Stimulated activated memory B cell treated with anti-CD40 and anti-IgM and Interleukin-4, amounts not matched to agents 10 μg/mL and 1 μg/mL and 100 μg/mL, for 72 hours (primary cell): ENCODE results near the gene CEP162.
"Not testable (repeated sequence)": the region's sequence is repeated elsewhere in the genome, so short reads cannot be mapped to it uniquely, and the experiment has no call there.

ENCODE experiments used
- ATAC-seq: fragments of 150-1000 bp; cut with Tn5 transposase; 2 replicates; pipeline ENCODE4 v1.10.0; 2021
- H3K27ac Mint-ChIP-seq: one replicate; pipeline ENCODE4 v1.8.0; 2022; ENCODE audit warnings: mild to moderate bottlenecking, mixed read lengths
- H3K27me3 Mint-ChIP-seq: one replicate; pipeline ENCODE4 v1.8.0; 2022; ENCODE audit warnings: mixed read lengths
- H3K36me3 Mint-ChIP-seq: one replicate; pipeline ENCODE4 v1.8.0; 2022; ENCODE audit warnings: mixed read lengths
- H3K4me1 Mint-ChIP-seq: one replicate; pipeline ENCODE4 v1.8.0; 2022; ENCODE audit warnings: mixed read lengths
- H3K4me3 Mint-ChIP-seq: one replicate; pipeline ENCODE4 v1.8.0; 2022; ENCODE audit warnings: mild to moderate bottlenecking, moderate library complexity, mixed read lengths
- H3K9me3 Mint-ChIP-seq: one replicate; pipeline ENCODE4 v1.8.0; 2022; ENCODE audit warnings: mixed read lengths

Gene CEP162

DNA sequence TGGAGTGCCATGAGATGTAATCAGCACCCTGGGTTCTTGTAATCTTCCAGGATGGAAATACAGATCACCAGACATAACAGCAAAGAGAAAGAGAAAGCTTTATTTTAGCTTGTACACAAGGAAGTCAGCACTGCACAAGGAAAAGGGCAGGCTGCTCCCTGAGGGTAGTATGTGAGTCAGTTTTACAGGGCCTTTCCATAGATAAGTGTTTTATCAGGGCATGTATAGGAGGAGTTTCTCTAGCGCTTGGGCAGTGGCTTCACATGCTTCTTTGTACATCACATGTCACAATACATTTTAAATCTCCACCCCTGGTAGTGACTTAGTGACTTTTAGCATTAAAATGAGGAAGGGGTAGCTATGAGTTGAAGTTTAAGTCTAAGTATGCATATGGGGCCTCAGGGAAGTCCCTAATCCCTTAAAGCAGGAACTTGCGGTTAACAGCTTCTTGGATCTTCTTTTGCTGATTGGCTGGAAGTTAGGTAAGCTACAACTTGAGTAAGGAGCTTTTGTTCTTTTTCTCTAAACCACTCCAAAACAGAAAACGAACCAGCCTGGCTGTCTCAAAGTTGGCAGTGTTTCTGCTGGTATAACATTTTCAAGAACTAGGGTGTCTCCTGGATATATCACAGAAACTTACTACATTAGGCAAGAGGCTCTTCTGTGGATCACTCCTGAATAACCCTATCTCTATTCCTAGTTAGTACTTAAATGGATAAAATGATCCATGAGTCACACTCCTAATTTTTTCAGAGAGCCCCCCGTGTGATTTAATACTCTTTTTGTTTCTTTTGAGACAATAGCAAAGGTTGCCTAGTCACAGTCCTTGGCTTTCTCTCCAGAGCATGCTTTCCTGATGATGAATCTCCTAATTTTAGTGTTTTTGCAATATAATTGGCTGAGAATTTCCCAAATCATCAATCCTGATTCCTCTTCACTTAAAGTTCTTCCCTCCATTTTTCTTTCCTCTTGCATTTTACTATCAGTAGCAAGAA is 133.7 kb downstream of the CEP162 start:
- Mint-ChIP-seq H3K9me3 (no peaks in the 10 kb centered on the region), H3K4me3 (no peak overlapping the region)
- ATAC-seq = peak; percentile 54

GRCh38 chr6:84089552-84089951 is 137.9 kb downstream of the CEP162 start:
- H3K27ac Mint-ChIP-seq = no peak overlapping the region
- no peak for ATAC-seq
- no peaks in the 10 kb centered on the region for H3K36me3 Mint-ChIP-seq
- H3K27me3 Mint-ChIP-seq = peaks cover 22% of the 10 kb centered on the region
- H3K4me1 Mint-ChIP-seq = peaks cover 10% of the 10 kb centered on the region
- no peaks in the 10 kb centered on the region for H3K9me3 Mint-ChIP-seq
- no peak overlapping the region for H3K4me3 Mint-ChIP-seq

More for the DNA sequence above, 133.7 kb downstream of the CEP162 start:
- Mint-ChIP-seq H3K4me1 (peaks cover 14% of the 10 kb centered on the region), H3K27ac (no peak overlapping the region), H3K36me3 (no peaks in the 10 kb centered on the region), H3K27me3 (peaks cover 11% of the 10 kb centered on the region)

GRCh38 chr6:84089081-84089480 is 138.4 kb downstream of the CEP162 start:
- H3K4me3 Mint-ChIP-seq = no peak overlapping the region
- peaks cover 5% of the 10 kb centered on the region for H3K4me1 Mint-ChIP-seq
- no peak overlapping the region for H3K27ac Mint-ChIP-seq
- no peaks in the 10 kb centered on the region for H3K9me3 Mint-ChIP-seq
- peaks cover 22% of the 10 kb centered on the region for H3K27me3 Mint-ChIP-seq
- no peak for ATAC-seq
- H3K36me3 Mint-ChIP-seq = no peaks in the 10 kb centered on the region

DNA sequence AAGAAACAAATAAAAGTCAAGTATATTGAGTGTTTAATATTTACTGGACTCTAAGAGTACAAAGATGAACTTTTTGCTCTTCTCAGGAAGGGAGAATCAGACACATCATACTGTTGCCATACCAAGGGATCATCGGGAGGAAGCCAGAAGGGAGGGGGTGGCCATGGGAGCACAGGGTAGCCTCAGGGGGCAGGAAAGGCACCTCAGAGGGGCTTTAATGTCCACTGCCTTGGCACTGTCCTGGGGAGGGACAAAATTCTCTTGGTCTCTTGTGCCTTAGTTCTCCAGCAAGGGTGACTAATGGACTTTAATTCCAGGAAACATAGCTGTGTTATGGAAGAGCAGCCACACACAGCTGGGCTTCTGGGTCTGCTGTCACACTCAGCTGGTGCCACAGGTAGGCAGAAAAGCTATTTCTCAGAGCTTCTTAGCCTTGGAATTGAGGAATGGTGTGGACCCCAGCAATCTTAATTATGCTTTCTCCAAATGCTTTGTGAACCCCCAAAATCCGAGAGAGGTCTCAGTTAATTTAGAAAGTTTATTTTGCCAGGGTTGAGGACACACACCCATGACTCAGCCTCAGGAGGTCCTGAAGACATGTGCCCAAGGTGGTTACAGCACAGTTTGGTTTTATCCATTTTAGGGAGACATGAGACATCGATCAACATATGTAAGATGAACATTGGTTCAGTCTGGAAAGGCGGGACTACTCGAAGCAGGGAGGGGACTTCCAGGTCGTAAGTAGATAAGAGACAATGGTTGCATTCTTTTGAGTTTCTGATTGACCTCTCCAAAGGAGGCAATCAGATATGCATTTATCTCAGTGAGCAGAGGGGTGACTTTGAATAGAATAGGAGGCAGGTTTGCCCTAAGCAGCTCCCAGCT is 140.7 kb downstream of the CEP162 start:
- Mint-ChIP-seq H3K36me3 (no peaks in the 10 kb centered on the region), H3K4me3 (no peak overlapping the region), H3K9me3 (no peaks in the 10 kb centered on the region), H3K27me3 (peaks cover 12% of the 10 kb centered on the region), H3K27ac (no peak overlapping the region), H3K4me1 (no peaks in the 10 kb centered on the region)
- ATAC-seq = peak; percentile 10

DNA sequence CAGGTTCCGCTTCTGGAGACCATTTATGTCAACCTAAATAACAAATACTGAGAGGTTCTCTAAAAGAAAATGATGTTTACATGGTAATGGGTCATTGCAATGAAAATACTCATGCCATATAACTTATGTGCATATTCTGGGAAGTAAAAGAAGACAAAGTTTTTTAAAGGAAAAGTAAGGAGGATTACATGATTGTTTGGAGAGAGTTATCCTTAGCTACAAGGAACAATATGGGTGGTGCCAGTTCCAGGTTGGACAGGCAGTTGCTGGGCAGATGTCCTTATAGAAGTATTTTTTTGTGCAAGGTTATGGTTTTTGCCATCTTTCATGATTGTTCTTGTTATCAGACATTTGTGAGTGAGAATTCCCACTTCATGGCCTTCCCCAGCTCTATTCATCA is 141.4 kb downstream of the CEP162 start:
- no peak for ATAC-seq
- Mint-ChIP-seq H3K4me1 (no peaks in the 10 kb centered on the region), H3K4me3 (no peak overlapping the region), H3K27me3 (peaks cover 12% of the 10 kb centered on the region), H3K36me3 (no peaks in the 10 kb centered on the region), H3K9me3 (no peaks in the 10 kb centered on the region), H3K27ac (no peak overlapping the region)

- ATAC-seq = not testable (repeated sequence)
These were observed 142.7 kb downstream of the CEP162 start for GRCh38 chr6:84084705-84085104.

DNA sequence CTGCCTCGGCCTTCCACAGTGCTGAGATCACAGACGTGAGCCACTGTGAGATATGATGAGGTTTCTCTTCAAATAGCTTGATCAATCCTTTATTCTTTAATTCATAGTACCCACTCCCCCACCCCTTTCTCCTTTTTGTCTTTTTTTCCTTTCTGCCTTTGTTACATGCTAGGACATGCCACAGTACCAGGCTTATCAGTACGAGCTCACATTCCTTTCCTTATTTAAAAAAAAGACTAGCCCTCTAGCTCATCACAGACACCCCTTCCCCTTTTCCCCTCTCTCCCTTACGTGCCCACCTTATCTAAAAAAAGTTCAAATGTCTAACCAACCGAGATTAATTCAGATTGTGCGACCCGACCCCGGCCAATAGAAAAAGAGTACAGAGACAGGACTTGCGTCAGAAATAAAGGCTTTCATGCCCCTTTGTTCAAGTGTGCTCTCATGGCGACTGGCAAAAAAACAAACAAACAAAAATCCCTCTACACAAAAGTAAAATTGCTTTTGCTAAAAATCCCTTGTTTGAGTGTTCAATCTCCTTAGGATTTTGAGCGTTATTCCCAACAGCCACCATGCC is 144.7 kb downstream of the CEP162 start:
- Mint-ChIP-seq H3K4me3 (no peak overlapping the region), H3K36me3 (no peaks in the 10 kb centered on the region), H3K27ac (no peak overlapping the region), H3K27me3 (peaks cover 12% of the 10 kb centered on the region), H3K4me1 (no peaks in the 10 kb centered on the region), H3K9me3 (no peaks in the 10 kb centered on the region)
- no peak for ATAC-seq

More at GRCh38 chr6:84084705-84085104, 142.7 kb downstream of the CEP162 start:
- not testable (repeated sequence) for H3K4me3 Mint-ChIP-seq, H3K27ac Mint-ChIP-seq, H3K36me3 Mint-ChIP-seq, H3K4me1 Mint-ChIP-seq, H3K9me3 Mint-ChIP-seq
- H3K27me3 Mint-ChIP-seq = peaks cover 12% of the 10 kb centered on the region

DNA sequence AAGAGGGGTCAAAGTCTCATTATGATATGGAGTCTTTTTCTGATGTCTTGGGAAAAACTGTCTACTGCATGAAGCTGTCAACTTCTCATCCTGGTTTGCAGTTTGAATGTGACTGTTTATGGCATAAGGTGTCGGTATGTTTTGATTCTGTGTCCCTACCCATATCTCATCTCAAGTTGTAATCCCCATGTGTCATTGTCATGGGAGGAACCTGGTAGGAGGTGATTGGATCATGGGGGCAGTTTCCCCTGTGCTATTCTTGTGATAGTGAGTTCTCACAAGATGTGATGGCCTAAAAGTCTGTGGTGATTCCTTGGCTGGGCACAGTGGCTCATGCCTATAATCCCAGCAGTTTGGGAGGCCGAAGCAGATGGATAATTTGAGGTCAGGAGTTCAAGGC is 146.2 kb downstream of the CEP162 start:
- H3K27me3 Mint-ChIP-seq = peaks cover 2% of the 10 kb centered on the region
- H3K27ac Mint-ChIP-seq = no peak overlapping the region
- H3K36me3 Mint-ChIP-seq = no peaks in the 10 kb centered on the region
- H3K4me1 Mint-ChIP-seq = no peaks in the 10 kb centered on the region
- H3K4me3 Mint-ChIP-seq = no peak overlapping the region
- no peak for ATAC-seq
- H3K9me3 Mint-ChIP-seq = no peaks in the 10 kb centered on the region

DNA sequence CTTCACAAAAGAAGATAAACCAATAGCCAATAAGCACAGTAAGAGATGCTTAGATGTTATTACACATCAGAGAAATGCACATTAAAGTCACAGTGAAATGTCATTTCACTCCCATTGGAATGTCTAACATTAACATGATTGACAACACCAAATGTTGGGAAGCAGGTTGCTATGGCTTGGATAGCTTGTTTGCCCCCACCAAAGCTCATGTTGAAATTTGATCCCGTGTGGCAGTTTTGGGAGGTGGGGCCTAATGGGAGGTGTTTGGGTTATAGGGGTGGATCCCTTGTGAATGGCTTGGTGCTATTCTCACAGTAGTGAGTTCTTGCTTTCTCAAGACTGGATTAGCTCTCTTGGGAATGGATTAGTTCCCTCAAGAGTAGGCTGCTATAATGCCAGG is 149.1 kb downstream of the CEP162 start:
- no peak for ATAC-seq
- no peak overlapping the region for H3K4me3 Mint-ChIP-seq
- no peaks in the 10 kb centered on the region for H3K9me3 Mint-ChIP-seq

GRCh38 chr6:84077645-84078044 is 149.8 kb downstream of the CEP162 start:
- H3K27ac Mint-ChIP-seq = no peak overlapping the region
- ATAC-seq = no peak
- no peak overlapping the region for H3K4me3 Mint-ChIP-seq
- no peaks in the 10 kb centered on the region for H3K9me3 Mint-ChIP-seq
- no peaks in the 10 kb centered on the region for H3K4me1 Mint-ChIP-seq
- H3K36me3 Mint-ChIP-seq = no peaks in the 10 kb centered on the region
- H3K27me3 Mint-ChIP-seq = peaks cover 9% of the 10 kb centered on the region

More for the DNA sequence above, 149.1 kb downstream of the CEP162 start:
- Mint-ChIP-seq H3K27me3 (peaks cover 2% of the 10 kb centered on the region), H3K36me3 (no peaks in the 10 kb centered on the region), H3K27ac (no peak overlapping the region), H3K4me1 (no peaks in the 10 kb centered on the region)

DNA sequence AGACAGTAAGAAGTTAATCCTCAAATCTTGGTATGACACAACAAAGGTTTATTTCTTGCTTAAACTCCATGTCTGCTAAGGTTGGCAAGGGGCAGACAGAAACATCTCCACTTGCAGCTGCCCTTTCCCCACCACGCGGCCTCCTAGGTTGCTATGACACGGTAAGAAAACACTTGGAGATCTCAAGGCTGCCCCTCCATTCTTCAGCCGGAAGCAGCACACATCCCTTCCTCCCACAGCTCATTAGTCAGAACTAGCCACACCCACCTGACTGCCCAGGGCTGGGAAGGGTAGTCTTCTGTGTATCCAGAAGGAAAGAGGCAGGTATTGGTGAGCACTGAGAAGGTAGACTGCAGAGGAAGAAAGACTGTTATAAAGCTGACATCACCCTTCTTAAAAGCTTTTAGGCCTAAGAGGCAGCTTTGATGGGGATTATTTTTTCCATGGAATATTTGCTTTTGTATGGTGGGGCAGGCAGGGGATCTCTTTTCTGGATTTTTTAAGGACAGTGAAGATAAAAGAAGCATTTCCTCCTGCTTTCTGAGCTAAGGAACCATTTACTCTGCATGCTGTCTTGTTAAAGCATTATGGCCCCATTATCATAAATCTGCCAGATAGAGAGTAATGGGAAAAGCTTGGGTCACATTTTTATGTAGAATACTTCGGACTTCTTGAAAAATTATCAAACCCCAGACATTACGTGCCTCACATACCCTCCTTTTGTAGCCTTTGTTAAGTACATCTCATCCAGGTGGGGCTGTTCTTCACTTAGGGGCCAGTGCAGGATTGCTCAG is 152.3 kb downstream of the CEP162 start:
- Mint-ChIP-seq H3K4me1 (no peaks in the 10 kb centered on the region), H3K27ac (no peak overlapping the region), H3K36me3 (no peaks in the 10 kb centered on the region), H3K27me3 (peaks cover 11% of the 10 kb centered on the region), H3K9me3 (peaks cover 4% of the 10 kb centered on the region), H3K4me3 (no peak overlapping the region)
- ATAC-seq = no peak
